GM21528 (cell line): ENCODE measurements around the gene SPATA24.

ENCODE experiments used
- ATAC-seq: cut with Tn5 transposase; IDR thresholded peaks from one replicate; pipeline ENCODE4 v1.9.1; 2021; ENCODE audit warnings: mild to moderate bottlenecking, moderate library complexity; ENCODE audit not compliant: unreplicated experiment, low FRiP score

Gene SPATA24

DNA sequence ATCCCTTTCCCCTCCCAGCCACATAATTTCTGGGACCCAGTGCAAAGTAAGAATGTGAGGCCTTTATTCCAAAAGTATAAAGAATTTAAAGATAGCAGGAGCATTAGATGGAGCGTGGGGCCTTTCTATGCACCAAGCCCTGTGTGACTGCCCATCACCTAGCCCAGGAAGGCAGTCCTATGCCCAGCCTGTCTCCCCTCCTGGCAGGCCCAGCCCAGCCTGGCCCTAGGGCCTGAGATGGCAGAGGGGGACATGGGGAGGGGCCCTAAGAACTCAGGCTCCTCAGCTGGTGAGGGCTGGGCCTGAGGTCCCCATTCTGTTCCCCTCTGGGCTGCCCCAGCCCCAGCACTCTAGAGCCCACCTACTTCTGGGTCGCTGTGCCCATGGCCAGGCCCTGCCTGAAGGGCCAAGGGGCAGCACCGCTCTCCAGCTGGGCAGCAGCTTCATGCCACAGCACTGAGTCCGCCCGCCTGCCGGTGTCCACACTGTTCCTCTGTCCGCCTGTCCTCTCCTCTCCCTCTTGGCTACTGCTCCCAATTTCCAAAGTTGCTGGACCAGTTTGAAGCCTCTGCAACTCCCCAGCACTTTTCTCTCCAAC, 19.8 kb downstream of the SPATA24 start:
- ATAC-seq = no peak

GRCh38 chr5:139383275-139383992, 20.5 kb downstream of the SPATA24 start, which contains the start of gene SLC23A1:
SLC23A1 (minus strand) TSS chr5:139383297; CDS start chr5:139383253, 44 bp downstream.
- no peak for ATAC-seq

DNA sequence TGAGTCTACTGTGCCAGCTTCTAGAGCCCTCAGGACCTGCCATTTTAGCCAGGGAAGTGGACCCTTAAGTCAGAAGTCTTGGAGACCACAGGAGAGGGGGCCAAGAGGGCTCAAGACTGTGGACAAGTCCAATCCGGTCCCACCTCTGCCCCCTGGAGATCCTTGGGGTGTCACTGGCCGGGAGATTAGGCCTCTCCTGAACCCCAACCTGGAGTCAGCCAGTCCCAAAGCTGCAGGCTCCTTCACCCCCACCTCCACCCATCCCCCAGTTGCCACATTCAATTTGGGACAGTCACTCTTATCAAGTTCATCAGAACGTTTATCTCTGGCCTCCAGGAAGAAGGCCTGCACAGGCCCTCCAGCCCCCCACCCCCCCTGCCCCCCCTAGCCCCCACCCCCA, 21.1 kb downstream of the SPATA24 start:
- no peak for ATAC-seq

- no peak for ATAC-seq
These were observed 21.8 kb downstream of the SPATA24 start for GRCh38 chr5:139381837-139382761.

- ATAC-seq = no peak
These were observed 24.1 kb downstream of the SPATA24 start for GRCh38 chr5:139379626-139380449.

DNA sequence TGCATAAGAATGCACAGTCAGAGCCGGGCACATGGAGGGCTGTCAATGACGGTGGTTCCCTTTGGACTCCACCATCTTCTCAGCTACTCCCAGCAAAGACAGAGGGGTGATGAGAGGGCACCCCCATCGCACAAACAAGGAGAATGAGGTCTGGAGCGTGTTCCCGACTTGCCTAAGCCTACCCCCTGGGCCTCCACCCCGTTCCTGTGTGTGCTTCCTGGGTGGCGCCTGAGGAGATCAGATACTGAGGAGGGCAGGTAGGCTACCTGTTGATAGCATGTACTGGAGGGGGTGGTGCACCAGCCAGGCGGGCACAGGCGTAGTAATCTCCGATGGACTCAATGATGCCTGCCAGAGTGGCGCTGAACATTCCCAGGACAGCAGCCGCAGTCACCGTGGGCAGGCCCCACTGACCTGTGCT, 24.9 kb downstream of the SPATA24 start:
- no peak for ATAC-seq

GRCh38 chr5:139378101-139378825, 25.6 kb downstream of the SPATA24 start:
- no peak for ATAC-seq

DNA sequence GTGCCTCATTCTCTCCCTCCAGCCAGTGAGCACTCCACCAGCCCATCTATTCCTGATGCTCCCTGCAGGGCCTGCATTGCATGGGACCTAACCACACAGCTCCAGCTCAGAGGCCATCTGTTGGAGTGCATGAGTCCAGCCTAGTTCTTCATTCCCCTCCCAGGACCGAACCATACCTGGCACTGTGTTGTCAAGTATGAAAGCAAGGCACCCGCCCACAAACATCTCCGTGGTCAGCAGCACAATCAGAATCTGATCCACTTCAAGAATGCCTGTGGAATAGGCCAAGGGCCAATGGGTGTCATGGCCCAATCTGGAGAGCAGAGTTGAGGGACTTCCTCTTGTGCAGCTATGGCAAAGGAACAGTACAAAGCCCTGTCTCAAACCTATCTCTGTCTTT, 26.7 kb downstream of the SPATA24 start:
- no peak for ATAC-seq

- ATAC-seq = no peak
These were observed 27.5 kb downstream of the SPATA24 start for GRCh38 chr5:139376364-139376763.

GRCh38 chr5:139374909-139375308, 29.0 kb downstream of the SPATA24 start:
- ATAC-seq = no peak

DNA sequence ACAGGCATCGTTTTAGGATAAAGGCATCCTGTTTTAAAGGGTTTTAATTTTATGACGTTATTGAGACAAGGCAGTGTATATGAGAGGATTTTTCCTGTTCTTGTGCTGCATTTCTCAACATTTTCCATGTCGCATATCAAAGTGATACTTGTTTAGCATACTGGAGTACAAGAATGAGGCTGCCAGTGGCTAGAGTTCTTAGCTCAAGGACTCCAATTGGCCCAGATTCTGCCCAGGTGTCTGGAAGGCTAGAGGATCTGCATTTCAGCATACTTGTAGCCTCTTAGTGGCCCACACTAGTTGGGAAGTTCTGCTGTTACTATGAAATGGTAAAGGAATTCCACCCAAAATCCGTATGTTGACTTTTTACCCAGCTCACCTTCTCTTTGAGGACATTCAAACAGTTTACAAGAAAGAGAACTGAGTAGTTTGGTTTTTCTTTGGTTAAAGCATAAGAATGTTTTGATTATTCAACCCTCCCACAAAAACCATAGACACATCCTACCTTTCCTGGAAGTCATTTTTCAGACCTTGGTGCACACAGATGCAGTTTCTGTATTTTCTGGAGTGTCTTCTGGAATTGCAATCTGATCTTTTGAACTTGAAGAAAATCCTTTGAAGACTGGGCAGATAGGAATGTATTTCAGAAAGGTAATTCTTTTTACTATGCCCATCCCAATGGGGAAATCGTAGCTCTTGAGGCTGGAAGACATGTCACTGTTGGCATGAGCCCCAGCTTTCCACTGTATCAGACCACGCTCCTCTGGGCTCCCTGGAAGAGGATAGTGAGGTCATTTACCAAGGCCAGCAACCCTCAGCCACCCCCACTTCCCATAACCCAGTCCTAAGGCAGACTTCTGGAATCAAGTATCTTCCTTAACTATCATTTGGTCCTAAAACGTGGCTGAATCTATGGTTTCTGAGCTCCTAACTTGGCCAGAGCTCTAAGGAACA, 32.1 kb downstream of the SPATA24 start:
- no peak for ATAC-seq

GRCh38 chr5:139369181-139369580, 34.7 kb downstream of the SPATA24 start:
- no peak for ATAC-seq

GRCh38 chr5:139368613-139369012, 35.3 kb downstream of the SPATA24 start:
- ATAC-seq = no peak

GRCh38 chr5:139364466-139364865, 39.4 kb downstream of the SPATA24 start:
- ATAC-seq = no peak

- ATAC-seq = no peak
These were observed 40.0 kb downstream of the SPATA24 start for GRCh38 chr5:139363937-139364336.

- ATAC-seq = no peak
These were observed 42.0 kb downstream of the SPATA24 start for GRCh38 chr5:139361835-139362429.

DNA sequence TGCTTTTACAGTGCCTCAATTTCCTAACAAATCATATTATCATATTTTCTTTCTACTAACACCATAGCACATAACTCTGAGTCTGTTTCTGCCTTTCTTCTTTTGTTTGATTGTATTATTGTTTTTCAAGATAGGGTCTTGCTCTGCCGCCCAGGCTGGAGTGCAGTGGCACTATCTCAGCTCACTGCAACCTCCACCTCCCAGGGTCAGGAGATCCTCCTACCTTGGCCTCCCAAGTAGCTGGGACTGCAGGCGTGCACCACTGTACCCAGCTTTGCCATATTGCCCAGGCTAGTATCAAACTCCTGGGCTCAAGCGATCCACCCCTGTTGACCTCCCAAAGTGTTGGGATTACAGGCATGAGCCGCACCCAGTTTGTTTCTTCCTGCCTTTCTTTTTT, 43.5 kb downstream of the SPATA24 start:
- ATAC-seq = no peak

DNA sequence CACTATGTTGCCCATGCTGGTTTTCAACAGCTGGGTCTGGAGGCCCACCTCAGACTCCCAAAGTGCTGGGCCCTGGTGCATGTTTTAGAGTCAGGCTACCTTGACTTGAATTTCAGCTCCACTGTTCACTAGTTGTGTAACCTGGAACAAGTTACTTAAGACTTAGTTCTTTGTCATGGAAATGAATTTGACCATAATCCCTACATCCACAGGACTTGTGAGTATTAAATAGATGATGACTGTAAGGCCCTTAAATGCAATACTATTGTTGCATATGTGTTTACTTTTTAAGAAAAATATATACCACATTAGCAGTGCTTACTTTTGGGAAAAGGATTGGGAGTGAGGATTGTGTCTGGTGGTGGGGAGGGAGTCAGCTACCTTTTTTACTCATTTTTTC, 45.8 kb downstream of the SPATA24 start:
- no peak for ATAC-seq
